H1 (cell line): ENCODE data around the gene GMIP. TPM values are rescaled to one million over a fixed set of nuclear protein-coding genes. Genes with fewer than 3 reads are reported as not detected.

ENCODE experiments used
- CTCF ChIA-PET: fragments of 300-600 bp; sonication (Branson Sonifier 250); formaldehyde crosslinking; loops from one replicate; lab custom pipeline; 2021; ENCODE audit not compliant: partially characterized antibody; lab: Charles Lee
- POLR2A ChIA-PET: fragments of 300-600 bp; sonication (Branson Sonifier 250); formaldehyde crosslinking; loops from one replicate; lab custom pipeline; 2021; ENCODE audit warnings: inconsistent platforms; ENCODE audit not compliant: partially characterized antibody; lab: Charles Lee
- DNase-seq, 2 experiments: peaks; one replicate each; pipeline versions ENCODE4 v3.0.0 to v3.0.0-alpha.2; 2010 to 2022; ENCODE audit warnings: low spot score in 2 of 2, low read depth in 1 of 2, mixed read lengths in 1 of 2
- FAIRE-seq: peaks from 2 replicates; lab custom pipeline; 2011; peaks lifted over from hg19 to GRCh38; lab: Jason Lieb, UNC
- H2AFZ ChIP-seq: 2 replicates; pipeline ENCODE4 v1.8.1; 2012; ENCODE audit warnings: low read length, inconsistent platforms
- H2AK5ac ChIP-seq: 2 replicates; pipeline ENCODE4 v1.6.1; 2013; ENCODE audit warnings: low read depth, low read length
- H2BK120ac ChIP-seq: replicated peaks from 2 replicates; pipeline ENCODE3; 2013; ENCODE audit warnings: low read depth, low read length, inconsistent platforms
- H2BK12ac ChIP-seq: 2 replicates; pipeline ENCODE4 v1.6.1; 2013; ENCODE audit warnings: low read depth, low read length
- H2BK15ac ChIP-seq: 2 replicates; pipeline ENCODE4 v1.6.1; 2013; ENCODE audit warnings: low read length
- H2BK20ac ChIP-seq: 2 replicates; pipeline ENCODE4 v1.6.1; 2013; ENCODE audit warnings: low read length
- H2BK5ac ChIP-seq: 2 replicates; pipeline ENCODE4 v1.6.1; 2013; ENCODE audit warnings: low read depth, low read length
- H3K14ac ChIP-seq: 2 replicates; pipeline ENCODE4 v1.6.1; 2013; ENCODE audit warnings: inconsistent platforms; ENCODE audit not compliant: insufficient read length
- H3K18ac ChIP-seq: 2 replicates; pipeline ENCODE4 v1.6.1; 2013; ENCODE audit warnings: low read length; ENCODE audit errors: extremely low read depth
- H3K23ac ChIP-seq: 2 replicates; pipeline ENCODE4 v1.6.1; 2013; ENCODE audit warnings: inconsistent platforms; ENCODE audit not compliant: insufficient read length
- H3K23me2 ChIP-seq: 2 replicates; pipeline ENCODE4 v1.6.1; 2013; ENCODE audit warnings: low read depth, low read length
- H3K27ac ChIP-seq: 2 replicates; pipeline ENCODE4 v1.6.1; 2011; ENCODE audit warnings: low read depth, low read length, inconsistent platforms
- H3K27me3 ChIP-seq, 4 experiments: replicated peaks in 1 of 4; 1 replicate in 1 of 4; 2 replicates in 3 of 4; pipeline versions ENCODE4 v1.6.1 to v1.8.1; 2011 to 2013; ENCODE audit warnings: low read length in 3 of 4, mild to moderate bottlenecking in 3 of 4, inconsistent platforms in 2 of 4, mixed read lengths in 2 of 4, moderate library complexity in 1 of 4; ENCODE audit not compliant: control insufficient read depth in 3 of 4, insufficient read depth in 3 of 4; ENCODE audit errors: extremely low read depth in 1 of 4
- H3K36me3 ChIP-seq, 4 experiments: 2 replicates each; pipeline versions ENCODE4 v1.6.1 to v1.8.1; 2011 to 2013; ENCODE audit warnings: mild to moderate bottlenecking in 4 of 4, low read length in 3 of 4, moderate library complexity in 2 of 4, control low read depth in 1 of 4, inconsistent platforms in 1 of 4; ENCODE audit not compliant: insufficient read depth in 4 of 4, control insufficient read depth in 2 of 4
- H3K4ac ChIP-seq: replicated peaks from 2 replicates; pipeline ENCODE3; 2013; ENCODE audit warnings: low read length, low read depth, mixed read lengths, inconsistent platforms; ENCODE audit not compliant: insufficient read length
- H3K4me1 ChIP-seq, 4 experiments: replicated peaks in 1 of 4; 1 replicate in 1 of 4; 2 replicates in 3 of 4; pipeline versions ENCODE4 v1.6.1 to v1.8.1; 2011 to 2013; ENCODE audit warnings: low read length in 3 of 4, inconsistent platforms in 2 of 4, mixed read lengths in 1 of 4; ENCODE audit not compliant: insufficient read depth in 4 of 4, control insufficient read depth in 3 of 4
- H3K4me2 ChIP-seq, 2 experiments: 2 replicates each; pipeline versions ENCODE4 v1.6.1 to v1.8.1; 2011 to 2013; ENCODE audit warnings: low read depth in 2 of 2, low read length in 2 of 2, control low read depth in 1 of 2, inconsistent platforms in 1 of 2, mild to moderate bottlenecking in 1 of 2; ENCODE audit not compliant: insufficient read depth in 1 of 2
- H3K4me3 ChIP-seq, 4 experiments: fragments of 200-600, 300-600 bp in 1 of 4; sonication (generic), shearing (Covaris generic), sonication (Bioruptor Twin) in 1 of 4; 2 replicates each; pipeline versions ENCODE4 v1.5.1 to v1.8.1; 2011 to 2016; ENCODE audit warnings: low read length in 4 of 4, low read depth in 3 of 4, control low read depth in 2 of 4, inconsistent platforms in 2 of 4, mild to moderate bottlenecking in 2 of 4, mixed read lengths in 1 of 4, moderate library complexity in 1 of 4; ENCODE audit not compliant: insufficient read depth in 2 of 4; ENCODE audit errors: extremely low read depth in 1 of 4
- H3K56ac ChIP-seq: replicated peaks from 2 replicates; pipeline ENCODE3; 2013; ENCODE audit warnings: low read depth, mild to moderate bottlenecking, mixed read lengths, low read length, inconsistent platforms; ENCODE audit not compliant: insufficient read length
- H3K79me1 ChIP-seq: 2 replicates; pipeline ENCODE4 v1.6.1; 2013; ENCODE audit warnings: low read depth, low read length, control low read depth
- H3K79me2 ChIP-seq, 2 experiments: 2 replicates each; pipeline versions ENCODE4 v1.6.1 to v1.8.1; 2012 to 2013; ENCODE audit warnings: low read length in 2 of 2, mild to moderate bottlenecking in 2 of 2, inconsistent platforms in 1 of 2; ENCODE audit not compliant: insufficient read depth in 2 of 2, control insufficient read depth in 1 of 2
- H3K9ac ChIP-seq, 4 experiments: replicated peaks in 1 of 4; 1 replicate in 1 of 4; 2 replicates in 3 of 4; pipeline versions ENCODE4 v1.6.1 to v1.8.1; 2011 to 2013; ENCODE audit warnings: low read depth in 3 of 4, low read length in 3 of 4, control low read depth in 2 of 4, mild to moderate bottlenecking in 2 of 4, moderate library complexity in 2 of 4, inconsistent platforms in 1 of 4; ENCODE audit errors: extremely low read depth in 1 of 4
- H3K9me3 ChIP-seq, 2 experiments: 2 replicates each; pipeline versions ENCODE4 v1.6.1 to v1.8.1; 2012 to 2013; ENCODE audit warnings: mild to moderate bottlenecking in 2 of 2, moderate library complexity in 2 of 2, control low read depth in 1 of 2, inconsistent platforms in 1 of 2, low read depth in 1 of 2, low read length in 1 of 2, mixed read lengths in 1 of 2; ENCODE audit not compliant: insufficient read depth in 2 of 2
- H4K20me1 ChIP-seq, 2 experiments: replicated peaks in 1 of 2; 2 replicates each; pipeline versions ENCODE3 to v1.8.1; 2011 to 2013; ENCODE audit warnings: inconsistent platforms in 2 of 2, low read length in 2 of 2, mild to moderate bottlenecking in 1 of 2; ENCODE audit not compliant: insufficient read depth in 2 of 2, control insufficient read depth in 1 of 2
- H4K5ac ChIP-seq: 2 replicates; pipeline ENCODE4 v1.6.1; 2013; ENCODE audit warnings: low read length, low read depth, mixed read lengths, inconsistent platforms; ENCODE audit not compliant: insufficient read length
- H4K8ac ChIP-seq: 2 replicates; pipeline ENCODE4 v1.8.0; 2013; ENCODE audit warnings: mild to moderate bottlenecking, moderate library complexity, low read length, inconsistent platforms; ENCODE audit not compliant: insufficient read depth; ENCODE audit errors: extremely low read depth
- H4K91ac ChIP-seq: replicated peaks from 2 replicates; pipeline ENCODE3; 2013; ENCODE audit warnings: low read length, mixed read lengths, inconsistent platforms; ENCODE audit not compliant: insufficient read length
- ATF3 ChIP-seq: IDR thresholded peaks from 2 replicates; pipeline ENCODE4 v1.6.1; 2011; ENCODE audit warnings: low read depth, mild to moderate bottlenecking, low read length; ENCODE audit not compliant: insufficient read depth
- GTF2F1 ChIP-seq: IDR thresholded peaks from 2 replicates; pipeline ENCODE4 v1.6.1; 2012; ENCODE audit warnings: low read depth, low read length, improper control_type of control experiment, borderline replicate concordance
- JUND ChIP-seq: IDR thresholded peaks from 2 replicates; pipeline ENCODE4 v1.6.1; 2011; ENCODE audit warnings: mild to moderate bottlenecking, improper control_type of control experiment, low read length
- RAD21 ChIP-seq, 2 experiments: IDR thresholded peaks in 1 of 2; conservative IDR thresholded peaks in 1 of 2; 2 replicates each; pipeline ENCODE4 v1.6.1; 2011; ENCODE audit warnings: low read depth in 2 of 2, low read length in 2 of 2, improper control_type of control experiment in 1 of 2, inconsistent platforms in 1 of 2, mild to moderate bottlenecking in 1 of 2, moderate library complexity in 1 of 2
- WGBS, 2 experiments: shearing (Covaris generic) in 1 of 2; methylation state at CpG; one replicate each; pipeline versions ENCODE4 v1.1.6 to v1.1.7; 2013 to 2015; ENCODE audit warnings: low lambda C conversion rate in 2 of 2, mixed read lengths in 2 of 2, inconsistent platforms in 1 of 2, low coverage in 1 of 2, missing lambda C conversion rate in 1 of 2; ENCODE audit not compliant: insufficient replicate concordance in 2 of 2, insufficient coverage in 1 of 2, insufficient read length in 1 of 2; ENCODE audit errors: extremely low coverage in 1 of 2, missing lambda C conversion rate in 1 of 2; 5-methylcytosine and 5-hydroxymethylcytosine counted together
- polyA plus RNA-seq, 7 experiments: library from polyadenylated mRNA; depleted of rRNA in 3 of 7; stranded (reverse) in 5 of 7; unstranded in 2 of 7; fragments of >200 nt in 5 of 7; fragments of 200-250 nt in 2 of 7; gene quantifications; 1 replicate in 5 of 7; 2 replicates in 1 of 7; 4 replicates in 1 of 7; pipeline versions ENCODE4 v1.2.1 to v1.2.3, GENCODE V29; 2011 to 2013; ENCODE audit warnings: missing spikeins in 2 of 7, mixed read lengths in 2 of 7
- total RNA-seq: library from RNA; stranded (reverse); fragmentation: NEBNext Ultra II Directional; extraction: Animal tissue kit (Norgen Biotek cat#: 25700); gene quantifications from 2 replicates; pipeline ENCODE4 v1.2.1, GENCODE V29; 2021

The GMIP gene
- total and polyA plus RNA-seq, 2 of the 8 experiments (the other 6 are each of a cell fraction or from before 2014, with no cell fraction given): 5.7 to 18.1 TPM

DNA sequence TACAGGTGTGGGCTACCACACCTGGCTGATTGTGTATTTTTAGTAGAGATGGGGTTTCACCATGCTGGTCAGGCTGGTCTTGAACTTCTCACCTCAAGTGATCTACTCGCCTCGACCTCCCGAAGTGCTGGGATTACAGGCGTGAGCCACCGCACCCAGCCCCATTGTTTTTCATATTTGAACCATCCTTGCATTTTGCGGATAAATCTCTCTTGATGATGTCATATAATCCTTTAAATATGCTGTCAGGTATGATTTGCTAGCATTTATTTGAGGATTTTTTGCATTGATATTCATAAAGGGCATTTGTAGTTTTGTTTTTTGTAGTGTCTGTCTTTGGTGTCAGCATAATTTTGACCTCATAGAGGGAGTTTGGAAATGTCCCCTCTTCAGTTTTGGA is 30.9 kb upstream of the GMIP start:
- Histone ChIP-seq H4K5ac (no peak overlapping the region), H3K23ac (no peak overlapping the region), H3K23me2 (peaks cover 6% of the 10 kb centered on the region), H3K79me1 (peaks cover 8% of the 10 kb centered on the region), H3K27me3 (no peaks in the 10 kb centered on the region), H3K56ac (no peak overlapping the region), H4K8ac (no peak overlapping the region), H3K4me1 (peaks cover 0 to 4% (median under 1%) of the 10 kb centered on the region in 4 experiments; a peak in 3 of 7 replicates), H2BK12ac (no peak overlapping the region), H2AFZ (no peak overlapping the region), H2BK20ac (no peak overlapping the region), H3K36me3 (peaks cover 10 to 49% (median 26%) of the 10 kb centered on the region in 4 experiments; a peak in 7 of 8 replicates), H3K27ac (no peak overlapping the region), H4K20me1 (peaks cover 2 to 10% of the 10 kb centered on the region in 2 experiments), H2AK5ac (no peak overlapping the region), H4K91ac (no peak overlapping the region), H3K4me2 (no peak overlapping the region), H3K4ac (no peak overlapping the region), H3K9ac (no peak overlapping the region), H3K9me3 (no peaks in the 10 kb centered on the region), H3K79me2 (peaks cover 6 to 72% of the 10 kb centered on the region in 2 experiments), H3K14ac (no peak overlapping the region), H2BK120ac (no peak overlapping the region), H3K18ac (no peak overlapping the region), H2BK15ac (no peak overlapping the region), H3K4me3 (no peak overlapping the region), H2BK5ac (no peak overlapping the region)
- FAIRE-seq (no peak), DNase-seq (no peak)
- CTCF ChIA-PET: interaction anchor here (1.1 kb wide), 1 partner anchor 116 kb away, joined by 3 read pairs; no protein-coding TSS in a partner anchor
- TF ChIP-seq GTF2F1 (no peak), ATF3 (no peak), JUND (no peak), RAD21 (IDR thresholded peaks at IDR 0.05 in 1 of 2, conservative IDR thresholded peaks at IDR 0.05 in 1 of 2; ENCODE audit: low read depth in 2 of 2, low read length in 2 of 2) (no peak)
- WGBS, 2 experiments: 99% methylated on average over 6 of the region's 6 CpGs; no CpG with 5 or more reads in 1 of the 2 experiments
- POLR2A ChIA-PET: interaction anchor here (1.0 to 1.4 kb wide), 3 partner anchors 10 to 30 kb away, joined by 3 read pairs; no protein-coding TSS in a partner anchor
